Stimulated activated CD8-positive, alpha-beta memory T cell treated with anti-CD3 and anti-CD28 coated beads, Interleukin-12 subunit alpha, Interleukin-12 subunit beta, amount 100 ng/mL, for 24 hours (primary cell): ENCODE data around the gene TCF25.
A peak's percentile ranks its signal among the peaks of the same experiment; 100 is the strongest.
"Not testable (repeated sequence)": the region's sequence is repeated elsewhere in the genome, so short reads cannot be mapped to it uniquely, and the experiment has no call there.

Experiments used
- DNase-seq: peaks from one replicate; pipeline ENCODE4 v3.0.0-alpha.2; 2020; ENCODE audit errors: extremely low read depth

The TCF25 gene, protein sequence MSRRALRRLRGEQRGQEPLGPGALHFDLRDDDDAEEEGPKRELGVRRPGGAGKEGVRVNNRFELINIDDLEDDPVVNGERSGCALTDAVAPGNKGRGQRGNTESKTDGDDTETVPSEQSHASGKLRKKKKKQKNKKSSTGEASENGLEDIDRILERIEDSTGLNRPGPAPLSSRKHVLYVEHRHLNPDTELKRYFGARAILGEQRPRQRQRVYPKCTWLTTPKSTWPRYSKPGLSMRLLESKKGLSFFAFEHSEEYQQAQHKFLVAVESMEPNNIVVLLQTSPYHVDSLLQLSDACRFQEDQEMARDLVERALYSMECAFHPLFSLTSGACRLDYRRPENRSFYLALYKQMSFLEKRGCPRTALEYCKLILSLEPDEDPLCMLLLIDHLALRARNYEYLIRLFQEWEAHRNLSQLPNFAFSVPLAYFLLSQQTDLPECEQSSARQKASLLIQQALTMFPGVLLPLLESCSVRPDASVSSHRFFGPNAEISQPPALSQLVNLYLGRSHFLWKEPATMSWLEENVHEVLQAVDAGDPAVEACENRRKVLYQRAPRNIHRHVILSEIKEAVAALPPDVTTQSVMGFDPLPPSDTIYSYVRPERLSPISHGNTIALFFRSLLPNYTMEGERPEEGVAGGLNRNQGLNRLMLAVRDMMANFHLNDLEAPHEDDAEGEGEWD

GRCh38 chr16:89873109-89873971 is at the start of gene TCF25:
TCF25 (plus strand) TSS chr16:89873592; CDS start chr16:89873668, 76 bp downstream.
- peak; percentile 64 for DNase-seq

- not testable (repeated sequence) for DNase-seq
These were observed 49.6 kb upstream of the TCF25 start for GRCh38 chr16:89823824-89824148.

GRCh38 chr16:89826531-89827382 is 46.6 kb upstream of the TCF25 start:
- DNase-seq = no peak

GRCh38 chr16:89827383-89828198 is 45.8 kb upstream of the TCF25 start:
- no peak for DNase-seq

DNA sequence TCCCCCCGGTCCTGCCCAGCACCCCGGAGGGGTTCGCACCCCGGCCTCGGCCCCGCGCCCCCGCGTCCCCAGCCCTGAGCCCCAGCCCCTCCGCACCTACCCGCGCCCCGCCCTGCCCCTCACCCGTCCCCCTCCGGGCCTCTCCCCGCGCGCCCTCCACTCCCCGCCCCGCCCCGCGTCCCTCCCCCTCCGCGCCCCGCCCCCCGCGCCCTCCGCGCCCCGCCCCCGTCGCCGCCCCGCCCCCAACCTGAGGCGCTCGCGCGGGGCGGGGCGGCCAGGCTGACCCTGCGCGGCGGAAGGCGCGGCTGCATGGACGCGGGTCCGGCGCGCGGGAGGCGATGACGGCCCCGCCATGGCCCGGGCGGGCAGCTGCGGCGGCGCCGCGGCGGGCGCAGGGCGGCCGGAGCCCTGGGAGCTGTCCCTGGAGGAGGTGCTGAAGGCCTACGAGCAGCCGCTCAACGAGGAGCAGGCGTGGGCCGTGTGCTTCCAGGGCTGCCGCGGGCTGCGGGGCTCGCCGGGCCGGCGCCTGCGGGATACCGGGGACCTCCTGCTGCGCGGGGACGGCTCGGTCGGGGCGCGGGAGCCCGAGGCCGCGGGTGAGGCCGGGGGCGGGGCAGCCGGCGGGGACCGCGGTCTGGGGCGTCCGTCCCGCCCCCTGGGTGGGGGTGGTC is 45.1 kb upstream of the TCF25 start, which contains the start of gene SPIRE2:
Gene SPIRE2 (plus strand): TSS at position 277 of the 671 bp plus-strand sequence. CDS start 76 bp downstream, at position 353.
- no peak for DNase-seq

- DNase-seq = no peak
These were observed 44.3 kb upstream of the TCF25 start for GRCh38 chr16:89828870-89829629.

DNA sequence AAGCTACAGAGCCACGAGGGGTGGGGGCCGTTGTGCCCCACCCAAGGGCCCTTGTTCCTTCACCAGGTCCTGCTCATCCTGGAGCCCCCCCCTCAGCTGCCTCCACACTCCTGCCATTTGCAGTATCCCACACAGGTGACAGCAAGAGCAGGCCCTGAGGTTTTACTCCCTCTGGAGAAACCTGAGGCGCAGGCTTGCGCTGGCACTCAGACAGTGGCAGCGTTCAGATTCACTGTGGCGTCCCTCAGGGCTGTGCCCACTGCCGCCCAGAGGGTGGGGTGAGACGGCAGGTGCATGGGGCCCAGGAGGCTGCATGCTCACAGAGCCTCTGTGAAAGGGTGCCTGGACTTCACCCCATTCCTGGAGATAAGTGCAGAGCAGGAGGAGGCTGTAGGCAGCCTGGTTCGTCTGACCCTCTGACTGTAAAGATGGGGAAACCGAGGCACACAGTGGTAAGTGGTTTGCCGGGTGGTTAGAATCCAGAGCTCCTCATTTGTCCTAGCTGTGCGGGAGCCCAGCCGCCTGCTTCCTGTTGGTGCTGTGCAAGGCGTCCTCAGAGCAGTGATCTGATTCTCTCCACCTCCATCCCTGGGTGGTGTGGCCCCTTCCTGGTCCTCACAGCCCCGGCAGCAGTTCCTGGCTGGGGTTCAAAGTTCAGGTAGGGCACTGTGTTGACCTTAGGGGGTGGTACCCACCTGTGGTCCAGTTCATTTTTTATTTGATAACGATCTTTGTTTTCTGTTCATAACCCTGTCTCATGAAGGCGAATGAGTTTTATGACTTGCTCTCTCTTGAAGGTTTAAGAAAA is 43.6 kb upstream of the TCF25 start:
- no peak for DNase-seq

DNA sequence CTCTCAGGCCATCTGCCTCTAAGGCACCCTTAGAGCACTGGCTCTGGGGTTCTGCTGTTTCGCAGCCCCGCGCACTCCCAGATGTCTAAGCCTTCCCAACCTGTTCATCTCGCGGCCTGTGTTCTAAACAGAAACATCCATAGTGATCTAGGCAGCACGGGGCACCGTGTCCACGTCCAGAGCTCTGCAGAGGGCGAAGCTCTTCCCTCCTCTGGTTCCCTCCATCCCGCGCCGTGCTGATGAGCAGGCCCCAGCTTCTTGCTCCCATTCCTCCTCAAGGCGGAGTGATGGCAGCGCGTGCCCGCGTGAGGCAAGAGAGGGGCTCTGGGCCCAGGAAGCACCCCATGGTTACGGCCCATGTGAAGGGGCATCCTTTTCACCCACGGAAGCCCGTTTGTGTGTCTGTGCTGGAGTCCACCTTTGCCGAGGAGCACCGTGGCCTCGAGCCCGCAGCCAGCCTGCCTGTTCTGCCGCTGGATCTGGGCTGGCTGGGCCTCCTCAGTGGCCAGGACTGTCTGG is 41.5 kb upstream of the TCF25 start:
- no peak for DNase-seq

DNA sequence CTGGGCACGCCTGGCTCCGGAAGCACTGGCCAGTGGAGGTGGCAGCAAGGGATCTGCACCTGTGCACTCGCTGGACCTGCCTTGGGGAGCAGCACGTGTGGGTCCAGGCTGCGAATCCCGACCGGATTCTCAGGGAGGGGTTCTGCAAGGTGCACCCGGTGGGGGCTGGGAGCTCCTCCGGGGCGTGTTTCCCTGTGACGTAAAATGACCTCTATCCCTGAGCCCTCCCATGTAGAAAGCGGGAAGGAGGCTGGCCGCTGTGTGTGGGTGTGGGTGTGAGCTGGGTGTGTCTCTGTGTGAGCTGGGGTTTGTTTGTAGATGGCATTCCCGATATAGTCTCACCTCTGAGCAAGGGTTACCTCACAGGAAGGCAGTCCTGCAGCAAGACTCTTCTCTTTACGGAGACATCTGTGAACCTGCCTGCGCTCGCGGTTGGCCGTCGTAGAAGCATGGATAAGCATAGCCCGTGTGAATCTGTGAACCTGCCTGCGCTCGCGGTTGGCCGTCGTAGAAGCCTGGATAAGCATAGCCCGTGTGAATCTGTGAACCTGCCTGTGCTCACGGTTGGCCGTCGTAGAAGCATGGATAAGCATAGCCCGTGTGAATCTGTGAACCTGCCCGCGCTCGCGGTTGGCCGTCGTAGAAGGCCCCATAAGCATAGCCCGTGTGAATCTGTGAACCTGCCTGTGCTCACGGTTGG is 39.6 kb upstream of the TCF25 start:
- DNase-seq = not testable (repeated sequence)

DNA sequence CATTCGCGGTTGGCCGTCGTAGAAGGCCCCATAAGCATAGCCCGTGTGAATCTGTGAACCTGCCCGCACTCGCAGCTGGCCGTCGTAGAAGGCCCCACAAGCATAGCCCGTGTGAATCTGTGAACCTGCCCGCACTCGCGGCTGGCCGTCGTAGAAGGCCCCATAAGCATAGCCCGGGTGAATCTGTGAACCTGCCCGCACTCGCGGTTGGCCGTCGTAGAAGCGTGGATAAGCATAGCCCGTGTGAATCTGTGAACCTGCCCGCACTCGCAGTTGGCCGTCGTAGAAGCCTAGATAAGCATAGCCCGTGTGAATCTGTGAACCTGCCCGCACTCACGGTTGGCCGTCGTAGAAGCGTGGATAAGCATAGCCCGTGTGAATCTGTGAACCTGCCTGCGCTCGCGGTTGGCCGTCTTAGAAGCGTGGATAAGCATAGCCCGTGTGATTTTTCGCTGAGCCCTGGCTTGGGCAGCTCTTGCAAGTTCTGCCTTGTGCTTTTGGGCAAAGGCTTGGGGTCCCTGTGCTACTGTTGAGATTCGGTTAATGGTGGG is 38.5 kb upstream of the TCF25 start:
- not testable (repeated sequence) for DNase-seq

DNA sequence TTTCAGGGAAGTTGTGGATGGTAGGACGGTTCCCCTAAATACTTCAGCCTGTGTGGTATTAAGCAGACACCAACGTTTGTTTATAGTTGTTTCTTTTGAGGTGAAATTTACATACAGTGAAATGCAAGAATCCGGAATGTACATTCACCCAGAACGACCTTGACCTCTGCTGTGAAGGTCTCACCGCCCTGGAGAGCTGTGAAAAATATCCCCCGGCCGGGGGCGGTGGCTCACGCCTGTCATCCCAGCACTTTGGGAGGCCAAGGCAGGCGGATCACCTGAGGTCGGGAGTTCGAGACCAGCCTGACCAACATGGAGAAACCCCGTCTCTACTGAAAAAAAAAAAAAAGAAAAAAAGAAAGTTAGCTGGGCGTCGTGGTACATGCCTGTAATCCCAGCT is 36.9 kb upstream of the TCF25 start:
- not testable (repeated sequence) for DNase-seq

GRCh38 chr16:89837014-89837546 is 36.3 kb upstream of the TCF25 start:
- DNase-seq = no peak

GRCh38 chr16:89841275-89841674 is 32.1 kb upstream of the TCF25 start:
- DNase-seq = no peak

GRCh38 chr16:89842471-89843408 is 30.7 kb upstream of the TCF25 start:
- DNase-seq = no peak
